ENCODE results near the gene ARHGEF7. TPM values are rescaled to one million over a fixed set of nuclear protein-coding genes. Genes with fewer than 3 reads are reported as not detected.

Gene ARHGEF7
- total RNA-seq, 1 experiment from 2014 or later, result 46.2 TPM

DNA sequence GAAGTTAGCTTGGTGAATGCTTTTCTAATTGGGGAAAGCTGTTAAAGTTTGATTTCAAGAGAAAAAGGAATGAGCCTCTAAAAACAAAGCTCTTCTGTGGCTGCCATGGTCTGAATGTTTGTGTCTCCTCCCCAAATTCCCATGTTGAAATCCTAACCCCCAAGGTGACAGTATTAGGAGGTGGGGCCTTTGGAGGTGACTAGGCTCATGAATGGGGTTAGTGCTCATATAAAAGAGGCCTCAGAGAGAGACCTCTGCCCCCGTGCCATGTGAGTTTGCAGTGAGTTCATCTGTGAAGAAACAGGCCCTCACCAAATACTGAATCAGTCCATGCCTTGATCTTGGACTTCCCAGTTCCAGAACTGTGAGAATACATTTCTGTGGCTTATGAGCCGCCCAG is 56.5 kb downstream of the ARHGEF7 start:
- no peaks in the 10 kb centered on the region for H3K9me2 ChIP-seq (ENCODE audit: insufficient read depth)
- no peaks in the 10 kb centered on the region for H3K9me3 ChIP-seq (ENCODE audit: control insufficient read depth in 1 of 2, insufficient read depth in 1 of 2, low read depth in 1 of 2, low read length in 2 of 2)
- H3K27me3 ChIP-seq (ENCODE audit: insufficient read depth, low read length), result no peaks in the 10 kb centered on the region
- TF ChIP-seq CBX3 (IDR thresholded peaks at IDR 0.05; ENCODE audit: low read depth) (no peak), CTCF (IDR thresholded peaks at IDR 0.05 in 2 of 3, conservative IDR thresholded peaks at IDR 0.05 in 1 of 3; ENCODE audit: borderline replicate concordance in 1 of 3, insufficient read depth in 1 of 3, low read depth in 2 of 3, low read length in 2 of 3) (no peak), ATF3 (IDR thresholded peaks at IDR 0.05) (no peak), MAX (IDR thresholded peaks at IDR 0.05) (no peak), RAD21 (IDR thresholded peaks at IDR 0.05; ENCODE audit: low read depth) (no peak), JUND (IDR thresholded peaks at IDR 0.05) (no peak), ZNF274 (IDR thresholded peaks at IDR 0.05; ENCODE audit: low read depth, low read length) (no peak), ZFX (IDR thresholded peaks at IDR 0.05) (no peak), EZH2 (IDR thresholded peaks at IDR 0.05) (no peak), EZH2phosphoT487 (IDR thresholded peaks at IDR 0.05; ENCODE audit: borderline replicate concordance) (no peak), EGR1 (IDR thresholded peaks at IDR 0.05; ENCODE audit: low read depth) (no peak), POLR2A (IDR thresholded peaks at IDR 0.05; ENCODE audit: borderline replicate concordance, extremely low read depth, insufficient read depth, insufficient read length) (no peak), YY1 (IDR thresholded peaks at IDR 0.05; ENCODE audit: extremely low read depth, insufficient replicate concordance, low read depth, low read length) (no peak), SIN3A (IDR thresholded peaks at IDR 0.05; ENCODE audit: low read depth) (no peak)
- TF ChIP-seq, protein P1, sequence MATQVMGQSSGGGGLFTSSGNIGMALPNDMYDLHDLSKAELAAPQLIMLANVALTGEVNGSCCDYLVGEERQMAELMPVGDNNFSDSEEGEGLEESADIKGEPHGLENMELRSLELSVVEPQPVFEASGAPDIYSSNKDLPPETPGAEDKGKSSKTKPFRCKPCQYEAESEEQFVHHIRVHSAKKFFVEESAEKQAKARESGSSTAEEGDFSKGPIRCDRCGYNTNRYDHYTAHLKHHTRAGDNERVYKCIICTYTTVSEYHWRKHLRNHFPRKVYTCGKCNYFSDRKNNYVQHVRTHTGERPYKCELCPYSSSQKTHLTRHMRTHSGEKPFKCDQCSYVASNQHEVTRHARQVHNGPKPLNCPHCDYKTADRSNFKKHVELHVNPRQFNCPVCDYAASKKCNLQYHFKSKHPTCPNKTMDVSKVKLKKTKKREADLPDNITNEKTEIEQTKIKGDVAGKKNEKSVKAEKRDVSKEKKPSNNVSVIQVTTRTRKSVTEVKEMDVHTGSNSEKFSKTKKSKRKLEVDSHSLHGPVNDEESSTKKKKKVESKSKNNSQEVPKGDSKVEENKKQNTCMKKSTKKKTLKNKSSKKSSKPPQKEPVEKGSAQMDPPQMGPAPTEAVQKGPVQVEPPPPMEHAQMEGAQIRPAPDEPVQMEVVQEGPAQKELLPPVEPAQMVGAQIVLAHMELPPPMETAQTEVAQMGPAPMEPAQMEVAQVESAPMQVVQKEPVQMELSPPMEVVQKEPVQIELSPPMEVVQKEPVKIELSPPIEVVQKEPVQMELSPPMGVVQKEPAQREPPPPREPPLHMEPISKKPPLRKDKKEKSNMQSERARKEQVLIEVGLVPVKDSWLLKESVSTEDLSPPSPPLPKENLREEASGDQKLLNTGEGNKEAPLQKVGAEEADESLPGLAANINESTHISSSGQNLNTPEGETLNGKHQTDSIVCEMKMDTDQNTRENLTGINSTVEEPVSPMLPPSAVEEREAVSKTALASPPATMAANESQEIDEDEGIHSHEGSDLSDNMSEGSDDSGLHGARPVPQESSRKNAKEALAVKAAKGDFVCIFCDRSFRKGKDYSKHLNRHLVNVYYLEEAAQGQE (IDR thresholded peaks at IDR 0.05; ENCODE audit: low read depth), result no peak
- H3K9ac ChIP-seq (ENCODE audit: low read length), result no peak overlapping the region
- H2AFZ ChIP-seq (ENCODE audit: low read depth, low read length, poor library complexity, severe bottlenecking), result no peak overlapping the region
- no peaks in the 10 kb centered on the region for H4K20me1 ChIP-seq (ENCODE audit: insufficient read depth)
- H3K79me2 ChIP-seq (ENCODE audit: insufficient read depth, low read length), result peaks cover 99% of the 10 kb centered on the region
- no peak overlapping the region for H3K4me3 ChIP-seq (replicated peaks in 1 of 2; ENCODE audit: low read depth in 1 of 2, low read length in 2 of 2)
- no peaks in the 10 kb centered on the region for H3K4me1 ChIP-seq (ENCODE audit: control insufficient read depth in 1 of 2, insufficient read depth in 2 of 2, low read length in 2 of 2)
- ATAC-seq, result no peak
- ChIA-PET POLR2A (no interaction called here), RAD21 (ENCODE audit: low non-redundant PET in 1 of 2, low total read pairs in 2 of 2, uncharacterized antibody in 2 of 2, unreplicated experiment in 2 of 2) (no interaction called here), CTCF (no interaction called here)
- H3K27ac ChIP-seq (ENCODE audit: low read depth, low read length), result no peak overlapping the region
- no TSS peak for BruUV-seq (replicated peaks)
- peaks cover 0 to 5% of the 10 kb centered on the region in 2 experiments; a peak in 2 of 4 replicates for H3K36me3 ChIP-seq (ENCODE audit: control insufficient read depth in 1 of 2, insufficient read depth in 2 of 2, low read length in 2 of 2)
- intact Hi-C loops (cut with micrococcal nuclease), result no loop called here
- DNase-seq (ENCODE audit: low read depth, low spot score), result no peak
- no peak overlapping the region for H3K4me2 ChIP-seq (ENCODE audit: low read length)
